B cell (primary cell): Measurements from ENCODE around the gene CATSPER3. TPM values are rescaled to one million over a fixed set of nuclear protein-coding genes. Genes with fewer than 3 reads are reported as not detected.

Experiments used
- ATAC-seq: fragments of 200-7000 bp; cut with Tn5 transposase; one replicate; pipeline ENCODE4 v1.10.0; 2021; ENCODE audit warnings: low read depth, mild to moderate bottlenecking, moderate number of reproducible peaks, moderate library complexity
- CTCF ChIA-PET: fragments of 350-600 bp; sonication (Branson Sonifier 250); formaldehyde crosslinking; loops from one replicate; lab custom pipeline; 2021; ENCODE audit warnings: antibody characterized with exemption, inconsistent platforms; lab: Charles Lee
- POLR2A ChIA-PET: fragments of 350-600 bp; sonication (Branson Sonifier 250); formaldehyde crosslinking; loops from one replicate; lab custom pipeline; 2021; ENCODE audit warnings: antibody characterized with exemption; lab: Charles Lee
- DNase-seq: peaks from one replicate; pipeline ENCODE4 v3.0.0; 2013
- H2AFZ ChIP-seq: 2 replicates; pipeline ENCODE4 v1.6.1; 2012; ENCODE audit warnings: mild to moderate bottlenecking, low read depth, low read length; ENCODE audit not compliant: insufficient read depth, poor library complexity, severe bottlenecking
- H3K27ac ChIP-seq, 2 donors: 1 replicate in 1 of 2; 2 replicates in 1 of 2; pipeline ENCODE4 v1.5.1; 2012 to 2013; ENCODE audit warnings: low read length in 2 of 2, mild to moderate bottlenecking in 2 of 2, moderate library complexity in 1 of 2
- H3K27me3 ChIP-seq, 4 experiments: fragments of 200-600 bp in 1 of 4; sonication (generic) in 1 of 4; replicated peaks in 1 of 4; 1 replicate in 2 of 4; 2 replicates in 2 of 4; pipeline versions ENCODE4 v1.6.1 to v1.7.0; 2013 to 2016; ENCODE audit warnings: low read length in 3 of 4, mild to moderate bottlenecking in 2 of 4, mixed read lengths in 1 of 4, moderate library complexity in 1 of 4; ENCODE audit not compliant: insufficient read depth in 4 of 4, control insufficient read depth in 3 of 4; ENCODE audit errors: control extremely low read depth in 1 of 4
- H3K36me3 ChIP-seq, 2 experiments: replicated peaks in 1 of 2; 1 replicate in 1 of 2; 2 replicates in 1 of 2; pipeline versions ENCODE4 v1.6.1 to v1.7.1; 2013; ENCODE audit warnings: low read length in 1 of 2; ENCODE audit not compliant: insufficient read depth in 2 of 2, control insufficient read depth in 1 of 2; ENCODE audit errors: control extremely low read depth in 1 of 2, extremely low read depth in 1 of 2
- H3K4me1 ChIP-seq, 2 donors: fragments of 200-600 bp in 1 of 2; sonication (generic) in 1 of 2; 1 replicate in 1 of 2; 2 replicates in 1 of 2; pipeline versions ENCODE4 v1.5.1 to v1.6.1; 2013 to 2017; ENCODE audit warnings: low read length in 2 of 2; ENCODE audit not compliant: control insufficient read depth in 2 of 2, insufficient read depth in 2 of 2
- H3K4me2 ChIP-seq: replicated peaks from 2 replicates; pipeline ENCODE3; 2012; ENCODE audit warnings: mild to moderate bottlenecking, low read depth, low read length; ENCODE audit not compliant: poor library complexity, severe bottlenecking
- H3K4me3 ChIP-seq, 5 experiments: fragments of 200-600 bp in 1 of 5; sonication (generic) in 1 of 5; 1 replicate in 3 of 5; 2 replicates in 2 of 5; pipeline versions ENCODE4 v1.5.1 to v1.7.0; 2011 to 2016; ENCODE audit warnings: low read length in 4 of 5, mild to moderate bottlenecking in 4 of 5, low read depth in 2 of 5, control low read depth in 1 of 5, moderate library complexity in 1 of 5; ENCODE audit not compliant: insufficient read depth in 1 of 5; ENCODE audit errors: control extremely low read depth in 1 of 5, extremely low read depth in 1 of 5
- H3K79me2 ChIP-seq: fragments of 200-600 bp; sonication (generic); one replicate; pipeline ENCODE4 v1.6.0; 2016; ENCODE audit warnings: low read length; ENCODE audit not compliant: control insufficient read depth, insufficient read depth
- H3K9ac ChIP-seq: fragments of 200-600 bp; sonication (generic); 2 replicates; pipeline ENCODE4 v1.6.1; 2017; ENCODE audit warnings: mild to moderate bottlenecking, low read length, moderate library complexity
- H3K9me3 ChIP-seq, 3 donors: one replicate each; pipeline versions ENCODE4 v1.6.1 to v1.7.1; 2013; ENCODE audit warnings: low read length in 2 of 3; ENCODE audit not compliant: control insufficient read depth in 2 of 3, insufficient read depth in 1 of 3; ENCODE audit errors: control extremely low read depth in 1 of 3
- H4K20me1 ChIP-seq: 2 replicates; pipeline ENCODE4 v1.6.0; 2012; ENCODE audit warnings: mild to moderate bottlenecking, low read length; ENCODE audit not compliant: insufficient read depth, control insufficient read depth, poor library complexity, severe bottlenecking
- H3K27ac Mint-ChIP-seq: one replicate; pipeline ENCODE4 v1.8.0; 2021; ENCODE audit warnings: mixed read lengths
- H3K27me3 Mint-ChIP-seq: one replicate; pipeline ENCODE4 v1.8.0; 2021; ENCODE audit warnings: mixed read lengths
- H3K4me1 Mint-ChIP-seq: one replicate; pipeline ENCODE4 v1.8.0; 2021; ENCODE audit warnings: mixed read lengths
- H3K4me3 Mint-ChIP-seq: one replicate; pipeline ENCODE4 v1.8.0; 2021; ENCODE audit warnings: mixed read lengths
- H3K9me3 Mint-ChIP-seq: one replicate; pipeline ENCODE4 v1.8.0; 2022; ENCODE audit warnings: mixed read lengths; ENCODE audit not compliant: insufficient read depth
- CTCF ChIP-seq: fragments of 200-600 bp; IDR thresholded peaks from one replicate; pipeline ENCODE4 v1.8.0; 2022; ENCODE audit warnings: antibody characterized with exemption, mild to moderate bottlenecking
- EZH2 ChIP-seq: IDR thresholded peaks from 2 replicates; pipeline ENCODE4 v1.6.1; 2012; ENCODE audit warnings: borderline replicate concordance, low read depth, mild to moderate bottlenecking, moderate library complexity, low read length; ENCODE audit not compliant: insufficient read depth, poor library complexity, severe bottlenecking
- WGBS: methylation state at CpG from one replicate; pipeline ENCODE4 v1.1.5; 2013; ENCODE audit warnings: missing lambda C conversion rate; ENCODE audit not compliant: insufficient coverage; 5-methylcytosine and 5-hydroxymethylcytosine counted together
- intact Hi-C: fragments of 100-400 bp; cut with micrococcal nuclease; formaldehyde crosslinking; loops from one replicate; pipeline ENCODE4 v1.10.0; 2022
- polyA plus RNA-seq: library from polyadenylated mRNA; depleted of rRNA; stranded (reverse); fragments of >200 nt; gene quantifications from 2 replicates; pipeline ENCODE4 v1.2.3, GENCODE V29; 2012
- total RNA-seq, 2 donors: library from RNA; stranded (reverse); fragments of 120-200 nt in 1 of 2; gene quantifications; 1 replicate in 1 of 2; 2 replicates in 1 of 2; pipeline versions ENCODE4 v1.2.3 to v1.2.4, GENCODE V29; 2013 to 2022

Gene CATSPER3
- total and polyA plus RNA-seq, 2 donors (not counting 1 experiment from before 2014, with no cell fraction given), result 0.79 to 1.3 TPM

GRCh38 chr5:134964359-134965270 lies 3.1 kb upstream of the CATSPER3 start:
- TF ChIP-seq CTCF (no peak), EZH2 (no peak)
- ChIA-PET CTCF (no interaction called here), POLR2A (no interaction called here)
- no peak overlapping the region for H2AFZ ChIP-seq
- Mint-ChIP-seq H3K9me3 (no peaks in the 10 kb centered on the region), H3K27ac (no peak overlapping the region), H3K4me1 (no peaks in the 10 kb centered on the region), H3K27me3 (no peaks in the 10 kb centered on the region), H3K4me3 (no peak overlapping the region)
- 100% methylated on average over 6 of the region's 12 CpGs for WGBS
- no peaks in the 10 kb centered on the region for H3K79me2 ChIP-seq
- H3K9me3 ChIP-seq, result no peaks in the 10 kb centered on the region
- H3K4me3 ChIP-seq, result no peak overlapping the region
- peaks cover 0 to 14% of the 10 kb centered on the region in 2 experiments for H3K36me3 ChIP-seq
- no peaks in the 10 kb centered on the region for H3K4me1 ChIP-seq
- DNase-seq (no peak), ATAC-seq (no peak)
- H4K20me1 ChIP-seq, result no peaks in the 10 kb centered on the region
- H3K9ac ChIP-seq, result no peak overlapping the region
- no peak overlapping the region for H3K27ac ChIP-seq
- intact Hi-C loops, result no loop called here
- H3K27me3 ChIP-seq, result no peaks in the 10 kb centered on the region
- no peak overlapping the region for H3K4me2 ChIP-seq

DNA sequence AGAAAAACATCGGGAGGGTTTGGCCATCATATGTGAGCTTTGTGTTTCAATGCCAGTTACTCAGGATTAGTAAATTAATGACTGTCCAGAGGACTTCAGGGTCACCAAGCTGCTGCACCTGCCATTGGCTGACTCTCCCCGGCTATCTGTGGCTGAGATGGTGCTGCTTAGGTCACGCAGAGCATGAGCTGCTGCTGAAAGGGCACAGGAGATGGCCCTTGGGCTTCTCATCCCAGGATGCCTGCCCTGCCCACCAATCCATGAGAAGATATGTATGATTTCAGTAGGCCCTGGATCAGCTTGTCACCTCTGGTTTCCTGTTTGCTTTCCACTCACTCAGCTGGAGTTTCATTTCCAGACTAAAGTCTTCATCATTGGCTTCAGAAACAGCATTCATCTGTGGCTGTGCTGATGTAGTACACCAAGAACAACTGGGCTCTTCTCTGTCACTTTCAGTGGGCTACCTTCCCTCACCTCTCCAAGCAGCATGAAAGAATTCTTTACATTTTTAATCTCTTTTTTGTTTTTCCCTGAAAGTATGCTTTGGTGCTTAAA lies 2.4 kb upstream of the CATSPER3 start:
- no peak overlapping the region for H3K4me3 ChIP-seq
- WGBS, result 100% methylated on average over 3 of the region's 3 CpGs
- CTCF ChIA-PET, result no interaction called here
- TF ChIP-seq EZH2, result no peak
- TF ChIP-seq CTCF, result no peak
- no peak overlapping the region for H3K4me3 Mint-ChIP-seq
- intact Hi-C loops, result no loop called here
- H3K36me3 ChIP-seq, result peaks cover 0 to 14% of the 10 kb centered on the region in 2 experiments
- H3K4me1 ChIP-seq, result no peaks in the 10 kb centered on the region
- no peak for DNase-seq
- H3K27ac Mint-ChIP-seq, result no peak overlapping the region
- H3K27me3 ChIP-seq, result no peaks in the 10 kb centered on the region
- H3K9me3 ChIP-seq, result no peaks in the 10 kb centered on the region
- H3K4me1 Mint-ChIP-seq, result no peaks in the 10 kb centered on the region
- H3K27ac ChIP-seq, result no peak overlapping the region
- H3K27me3 Mint-ChIP-seq, result no peaks in the 10 kb centered on the region
- H4K20me1 ChIP-seq, result no peaks in the 10 kb centered on the region
- POLR2A ChIA-PET, result no interaction called here
- H3K9ac ChIP-seq, result no peak overlapping the region
- H3K9me3 Mint-ChIP-seq, result no peaks in the 10 kb centered on the region
- no peaks in the 10 kb centered on the region for H3K79me2 ChIP-seq
- H2AFZ ChIP-seq, result no peak overlapping the region
- no peak for ATAC-seq
- no peak overlapping the region for H3K4me2 ChIP-seq
